MCF 10A (cell line): ENCODE data around the gene FGF1. TPM values are rescaled to one million over a fixed set of nuclear protein-coding genes. Genes with fewer than 3 reads are reported as not detected.

Experiments used
- BruUV-seq: library from RNA; stranded (reverse); fragments of 400-500 nt; replicated peaks from 2 replicates; lab custom pipeline; 2021; lab: Mats Ljungman, UMichigan
- CTCF ChIA-PET: fragments of 300-600 bp; sonication (Branson Sonifier 250); formaldehyde crosslinking; extraction: SDS; loops from one replicate; lab custom pipeline; 2021; ENCODE audit warnings: antibody characterized with exemption, inconsistent platforms; lab: Yijun Ruan, JAX
- POLR2A ChIA-PET: fragments of 300-600, 350-650 bp; sonication (Branson Sonifier 250); formaldehyde crosslinking; extraction: SDS; loops from one replicate; lab custom pipeline; 2020; ENCODE audit warnings: antibody characterized with exemption, inconsistent platforms; lab: Yijun Ruan, JAX
- DNase-seq: peaks from one replicate; pipeline ENCODE4 v3.0.0-alpha.2; 2018; ENCODE audit not compliant: unreplicated experiment
- H3K27ac Mint-ChIP-seq: one replicate; pipeline ENCODE4 v1.8.0; 2022; ENCODE audit warnings: mild to moderate bottlenecking, low read depth, mixed read lengths; ENCODE audit not compliant: unreplicated experiment
- H3K27me3 Mint-ChIP-seq: one replicate; pipeline ENCODE4 v1.8.0; 2022; ENCODE audit warnings: mixed read lengths; ENCODE audit not compliant: insufficient read depth, unreplicated experiment
- H3K36me3 Mint-ChIP-seq: one replicate; pipeline ENCODE4 v1.8.0; 2022; ENCODE audit warnings: mild to moderate bottlenecking, moderate library complexity, mixed read lengths; ENCODE audit not compliant: insufficient read depth, unreplicated experiment
- H3K4me1 Mint-ChIP-seq: one replicate; pipeline ENCODE4 v1.8.0; 2022; ENCODE audit warnings: mixed read lengths; ENCODE audit not compliant: insufficient read depth, unreplicated experiment
- H3K4me3 Mint-ChIP-seq: one replicate; pipeline ENCODE4 v1.8.0; 2022; ENCODE audit warnings: mild to moderate bottlenecking, moderate library complexity, mixed read lengths; ENCODE audit not compliant: unreplicated experiment
- H3K9me3 Mint-ChIP-seq: one replicate; pipeline ENCODE4 v1.8.0; 2022; ENCODE audit warnings: mixed read lengths; ENCODE audit not compliant: unreplicated experiment
- CTCF ChIP-seq: fragments of 200-600 bp; IDR thresholded peaks from one replicate; pipeline ENCODE4 v1.8.0; 2022; ENCODE audit warnings: antibody characterized with exemption, mild to moderate bottlenecking; ENCODE audit not compliant: unreplicated experiment
- intact Hi-C: fragments of 100-400 bp; cut with micrococcal nuclease; formaldehyde crosslinking; loops from 2 replicates; pipeline ENCODE4 v1.14.1; 2022
- total RNA-seq: library from RNA; stranded (reverse); gene quantifications from 2 replicates; pipeline ENCODE4 v1.2.3, GENCODE V29; 2022

FGF1 gene
- total RNA-seq, 1 experiment from 2014 or later: 0.65 TPM

- Mint-ChIP-seq H3K36me3 (peaks cover 5% of the 10 kb centered on the region), H3K27ac (no peak overlapping the region), H3K4me3 (no peak overlapping the region), H3K9me3 (no peaks in the 10 kb centered on the region), H3K27me3 (no peaks in the 10 kb centered on the region), H3K4me1 (peaks cover 4% of the 10 kb centered on the region)
- intact Hi-C loops: no loop called here
- TF ChIP-seq CTCF: no peak
- CTCF ChIA-PET: interaction anchor here (0.8 to 8.1 kb wide), 5 partner anchors 17 to 97 kb away, joined by 3 to 140 read pairs (median 11); no protein-coding TSS in a partner anchor
- POLR2A ChIA-PET: interaction anchor here (0.9 to 1.0 kb wide), 2 partner anchors 70 to 79 kb away, joined by 3 to 4 read pairs; partner anchors contain the start of gene FGF1
- no peak for DNase-seq
- no TSS peak for BruUV-seq
Measured at GRCh38 chr5:142615948-142616347, 69.9 kb downstream of the FGF1 start.

- ChIA-PET CTCF (interaction anchor here (0.6 to 8.1 kb wide), 9 partner anchors 14 to 446 kb away, joined by 3 to 140 read pairs (median 4); no protein-coding TSS in a partner anchor), POLR2A (interaction anchor here (0.8 to 1.0 kb wide), 2 partner anchors 27 to 255 kb away, joined by 3 to 4 read pairs; no protein-coding TSS in a partner anchor)
- DNase-seq: no peak
- no peak for TF ChIP-seq CTCF
- intact Hi-C loops: loop anchor here (5.0 kb wide), 1 partner anchor 268 kb away; no protein-coding TSS in a partner anchor
- BruUV-seq: no TSS peak
- Mint-ChIP-seq H3K9me3 (no peaks in the 10 kb centered on the region), H3K4me1 (peaks cover 5% of the 10 kb centered on the region), H3K27ac (no peak overlapping the region), H3K36me3 (peaks cover 6% of the 10 kb centered on the region), H3K27me3 (no peaks in the 10 kb centered on the region), H3K4me3 (no peak overlapping the region)
Measured at GRCh38 chr5:142614054-142614453, 71.8 kb downstream of the FGF1 start.

GRCh38 chr5:142613271-142613671 lies 72.6 kb downstream of the FGF1 start:
- H3K36me3 Mint-ChIP-seq: peaks cover 6% of the 10 kb centered on the region
- intact Hi-C loops: loop anchor here (5.0 kb wide), 1 partner anchor 269 kb away; no protein-coding TSS in a partner anchor
- no peak overlapping the region for H3K27ac Mint-ChIP-seq
- H3K4me3 Mint-ChIP-seq: no peak overlapping the region
- no peaks in the 10 kb centered on the region for H3K27me3 Mint-ChIP-seq
- H3K9me3 Mint-ChIP-seq: no peaks in the 10 kb centered on the region
- BruUV-seq: no TSS peak
- DNase-seq: no peak
- ChIA-PET CTCF (interaction anchor here (0.7 to 8.1 kb wide), 6 partner anchors 14 to 462 kb away, joined by 3 to 140 read pairs (median 14); partner anchors contain the start of gene FGF1), POLR2A (no interaction called here)
- no peak for TF ChIP-seq CTCF
- H3K4me1 Mint-ChIP-seq: peaks cover 5% of the 10 kb centered on the region

GRCh38 chr5:142612494-142613270 lies 73.2 kb downstream of the FGF1 start:
- no peaks in the 10 kb centered on the region for H3K9me3 Mint-ChIP-seq
- no peak overlapping the region for H3K4me3 Mint-ChIP-seq
- no peak for DNase-seq
- H3K27ac Mint-ChIP-seq: no peak overlapping the region
- TF ChIP-seq CTCF: no peak
- H3K27me3 Mint-ChIP-seq: no peaks in the 10 kb centered on the region
- CTCF ChIA-PET: interaction anchor here (0.6 to 8.1 kb wide), 26 partner anchors 10 to 1370 kb away, joined by 3 to 140 read pairs (median 5); partner anchors contain the start of gene FGF1
- no TSS peak for BruUV-seq
- intact Hi-C loops: loop anchor here (5.0 kb wide), 1 partner anchor 270 kb away; no protein-coding TSS in a partner anchor
- H3K4me1 Mint-ChIP-seq: peaks cover 5% of the 10 kb centered on the region
- H3K36me3 Mint-ChIP-seq: peaks cover 6% of the 10 kb centered on the region
- POLR2A ChIA-PET: interaction anchor here (0.7 to 1.1 kb wide), 2 partner anchors 43 to 263 kb away, joined by 3 read pairs; no protein-coding TSS in a partner anchor
